Left kidney (tissue), 2 donors: Measurements from ENCODE around the gene GPR161. TPM values are rescaled to one million over a fixed set of nuclear protein-coding genes. Genes with fewer than 3 reads are reported as not detected.

Experiments
- DNase-seq: peaks from one replicate; pipeline ENCODE4 v3.0.0-alpha.2; 2013
- polyA plus RNA-seq: library from polyadenylated mRNA; unstranded; fragments of 120-200 nt; gene quantifications from one replicate; pipeline ENCODE4 v1.2.1, GENCODE V29; 2013; ENCODE audit not compliant: insufficient read length

Gene GPR161
- polyA plus RNA-seq, 1 donor: 21.7 TPM

DNA sequence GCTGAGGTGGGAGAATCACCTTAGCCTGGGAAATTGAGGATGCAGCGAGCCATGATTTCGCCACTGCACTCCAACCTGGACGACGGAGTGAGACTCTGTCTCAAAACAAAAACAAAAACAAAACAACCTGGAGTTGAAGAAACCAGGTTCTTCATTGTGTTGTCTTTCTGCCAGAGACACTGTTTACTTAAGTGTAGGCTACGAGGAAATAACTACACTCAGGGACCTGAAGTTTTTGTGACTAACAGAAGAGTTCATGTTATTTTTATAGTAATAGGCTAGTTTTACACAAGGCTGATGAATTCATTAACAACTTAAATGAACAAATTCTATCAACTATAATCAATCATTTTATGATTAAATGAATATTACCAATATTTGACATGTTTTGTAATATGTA, 101.4 kb downstream of the GPR161 start:
- DNase-seq: no peak

DNA sequence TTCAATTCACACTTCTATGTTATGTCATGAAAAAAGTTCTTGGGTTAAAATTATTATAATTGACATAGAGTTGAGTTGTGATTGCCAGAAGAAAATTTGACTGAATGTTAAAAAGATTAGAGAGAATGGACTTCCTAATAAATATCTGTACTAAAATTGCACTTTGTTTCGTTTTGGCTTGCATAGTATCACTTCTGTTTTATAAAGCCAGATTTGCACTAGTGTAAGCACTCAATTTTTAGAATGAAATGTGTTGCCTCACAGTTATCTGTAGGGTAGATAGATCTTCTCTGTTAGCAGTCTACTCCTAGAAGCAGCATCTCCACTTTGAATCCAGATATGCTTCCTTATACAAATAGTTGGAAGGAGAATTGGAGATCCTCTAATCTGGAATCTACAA, 104.7 kb downstream of the GPR161 start:
- no peak for DNase-seq

DNA sequence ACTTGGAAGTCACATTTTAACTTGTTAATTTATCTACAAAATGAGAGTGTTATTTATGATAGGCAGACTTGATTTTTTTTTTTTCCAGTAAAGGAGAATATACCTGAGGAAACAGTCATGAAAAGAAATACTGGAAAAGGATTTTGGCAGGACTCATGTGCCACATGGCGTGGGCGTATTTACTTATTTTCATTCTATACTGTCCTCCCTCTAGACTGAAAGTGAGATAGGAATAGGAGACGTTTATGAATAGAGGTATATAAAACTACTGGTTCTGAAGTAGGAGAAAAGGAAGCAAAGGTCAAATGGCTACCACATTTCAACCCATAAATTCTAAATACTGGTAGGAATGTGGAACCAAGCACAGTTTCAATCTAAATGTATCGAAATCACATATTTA, 105.1 kb downstream of the GPR161 start:
- no peak for DNase-seq

DNA sequence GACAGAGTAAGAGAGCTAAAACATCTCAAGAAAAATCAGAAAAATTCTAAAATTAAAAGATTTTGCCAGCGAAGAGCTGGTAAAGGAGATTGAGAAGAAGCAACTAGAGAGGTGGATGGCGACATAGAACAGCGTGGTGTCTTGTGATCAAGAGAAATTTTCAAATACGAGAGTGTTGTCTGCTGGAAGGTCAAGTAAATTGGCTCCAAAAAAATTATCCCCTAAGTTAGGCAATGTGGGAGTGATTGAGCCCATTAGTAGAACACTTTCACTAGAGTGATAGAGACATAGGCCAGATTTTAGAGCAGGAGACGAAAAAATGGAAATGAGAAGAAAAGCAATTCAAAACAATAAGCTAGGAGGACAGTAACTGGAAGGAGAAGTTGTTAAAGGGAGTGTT, 105.5 kb downstream of the GPR161 start:
- no peak for DNase-seq

Other genes with a start within 250 kb of the GPR161 start
- 0.83 TPM for gene ADCY10, start 222.8 kb downstream of the GPR161 start, polyA plus RNA-seq
- gene DCAF6, start 200.2 kb downstream of the GPR161 start, polyA plus RNA-seq: 85.3 TPM
- gene MPC2, start 199.9 kb downstream of the GPR161 start, polyA plus RNA-seq: 178 TPM
- gene TIPRL, start 42.0 kb upstream of the GPR161 start, polyA plus RNA-seq: 53.5 TPM
- 26.9 TPM for gene SFT2D2, start 89.1 kb upstream of the GPR161 start, polyA plus RNA-seq
- 4.1 TPM for gene TBX19, start 143.9 kb upstream of the GPR161 start, polyA plus RNA-seq